GM18511 (cell line): ENCODE measurements around the gene CNIH3.

ENCODE experiments used
- ATAC-seq: cut with Tn5 transposase; IDR thresholded peaks from one replicate; pipeline ENCODE4 v1.9.1; 2021; ENCODE audit warnings: mild to moderate bottlenecking, moderate library complexity; ENCODE audit not compliant: unreplicated experiment

Gene CNIH3

GRCh38 chr1:224718470-224719053 lies 102.4 kb downstream of the CNIH3 start:
- no peak for ATAC-seq

- no peak for ATAC-seq
These were observed 103.6 kb downstream of the CNIH3 start for GRCh38 chr1:224719716-224720115.

DNA sequence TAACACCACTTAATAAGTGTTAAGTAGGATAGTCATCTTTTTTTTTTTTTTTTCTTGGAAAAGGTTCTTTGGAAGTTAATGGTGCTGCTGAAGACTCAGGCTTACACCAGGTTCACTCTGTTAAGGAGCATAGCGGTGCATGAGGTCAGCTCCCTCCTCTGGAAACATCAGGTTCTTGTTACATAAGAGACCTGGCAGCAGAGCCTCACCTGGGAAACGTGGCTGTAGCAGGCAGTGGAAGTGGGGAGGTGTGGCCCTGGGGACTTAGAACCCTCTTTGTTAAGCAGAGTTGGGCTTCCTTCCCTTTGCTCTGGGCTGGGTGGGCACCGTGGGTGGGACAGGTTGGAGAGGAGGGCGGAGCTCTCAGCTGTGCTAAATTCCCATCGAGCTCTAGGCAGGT lies 104.1 kb downstream of the CNIH3 start:
- ATAC-seq: no peak

GRCh38 chr1:224721000-224721399 lies 104.9 kb downstream of the CNIH3 start:
- ATAC-seq: no peak

GRCh38 chr1:224722838-224723237 lies 106.7 kb downstream of the CNIH3 start:
- ATAC-seq: no peak

DNA sequence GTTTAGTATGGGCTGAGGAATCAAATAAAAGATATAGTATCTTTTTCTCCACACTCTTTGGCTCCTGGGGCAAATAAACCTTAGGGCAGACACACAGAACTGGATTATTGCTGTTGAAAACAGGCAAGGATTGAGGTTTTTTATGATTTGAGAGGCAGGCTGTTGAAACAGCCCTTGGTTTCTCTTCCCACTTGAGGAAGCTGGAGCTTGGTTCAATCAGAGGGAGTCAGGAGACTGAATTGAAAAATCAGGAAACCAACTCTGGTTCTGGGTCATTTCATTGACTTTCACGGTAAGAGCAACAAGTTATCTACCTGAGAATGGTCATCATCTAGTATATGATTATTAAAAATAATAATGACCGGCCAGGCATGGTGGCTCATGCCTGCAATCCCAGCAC lies 108.4 kb downstream of the CNIH3 start:
- ATAC-seq: no peak

DNA sequence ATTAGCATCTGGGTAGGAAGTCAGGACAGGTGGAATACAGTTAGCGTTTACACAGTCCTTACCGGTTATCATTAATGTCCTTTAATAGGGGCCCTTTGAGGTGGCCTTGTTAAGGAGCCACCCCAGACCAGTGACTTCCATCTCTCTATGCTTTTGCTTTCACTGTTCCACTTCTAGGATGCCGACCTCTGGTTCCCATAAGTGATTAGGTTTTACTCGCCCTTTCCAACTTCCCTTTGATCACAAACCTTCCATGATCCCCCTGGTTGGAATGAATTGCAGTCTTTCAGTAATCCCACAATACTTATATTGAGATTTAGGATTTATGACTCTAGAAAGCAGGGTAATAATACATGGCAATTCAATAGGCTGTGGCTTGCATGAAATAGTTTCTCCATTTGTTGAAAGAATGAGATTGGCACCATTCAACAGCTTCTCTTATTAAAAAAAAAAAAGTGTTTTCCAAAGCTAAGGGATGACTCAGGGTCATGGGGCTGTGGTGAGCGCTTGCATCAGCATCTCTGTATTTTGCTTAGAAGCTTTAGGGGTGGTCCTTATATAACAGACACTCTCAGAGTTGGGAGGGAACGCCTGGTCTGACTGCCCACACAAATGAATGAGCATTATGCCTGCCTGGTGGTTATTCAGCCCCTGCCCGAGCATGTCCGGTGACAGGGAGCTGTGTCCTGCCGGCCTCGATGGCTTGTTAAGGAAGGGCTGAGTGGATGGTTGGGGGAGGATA lies 110.5 kb downstream of the CNIH3 start:
- ATAC-seq: no peak

- no peak for ATAC-seq
These were observed 111.5 kb downstream of the CNIH3 start for GRCh38 chr1:224727351-224728289.

GRCh38 chr1:224730540-224730939 lies 114.4 kb downstream of the CNIH3 start:
- ATAC-seq: no peak

DNA sequence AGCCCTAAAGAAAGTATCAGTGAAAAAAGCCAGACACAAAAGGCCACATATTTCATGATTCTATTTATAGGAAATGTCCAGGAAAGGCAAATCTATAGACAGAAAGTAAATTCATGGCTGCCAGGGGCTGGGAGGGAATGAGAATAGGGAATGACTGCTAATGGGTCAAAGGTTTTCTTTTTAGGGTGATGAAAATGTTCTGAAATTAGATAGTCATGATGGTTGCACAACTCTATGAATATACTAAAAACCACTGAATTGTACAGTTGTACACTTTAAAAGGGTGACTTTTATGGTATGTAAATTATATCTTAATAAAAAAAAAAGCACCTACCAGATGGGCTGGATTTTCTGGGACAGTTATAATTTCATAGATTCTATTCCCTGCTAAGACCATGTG lies 114.8 kb downstream of the CNIH3 start:
- ATAC-seq: no peak

GRCh38 chr1:224731633-224732032 lies 115.5 kb downstream of the CNIH3 start:
- ATAC-seq: no peak

- no peak for ATAC-seq
These were observed 116.4 kb downstream of the CNIH3 start for GRCh38 chr1:224732377-224733026.

DNA sequence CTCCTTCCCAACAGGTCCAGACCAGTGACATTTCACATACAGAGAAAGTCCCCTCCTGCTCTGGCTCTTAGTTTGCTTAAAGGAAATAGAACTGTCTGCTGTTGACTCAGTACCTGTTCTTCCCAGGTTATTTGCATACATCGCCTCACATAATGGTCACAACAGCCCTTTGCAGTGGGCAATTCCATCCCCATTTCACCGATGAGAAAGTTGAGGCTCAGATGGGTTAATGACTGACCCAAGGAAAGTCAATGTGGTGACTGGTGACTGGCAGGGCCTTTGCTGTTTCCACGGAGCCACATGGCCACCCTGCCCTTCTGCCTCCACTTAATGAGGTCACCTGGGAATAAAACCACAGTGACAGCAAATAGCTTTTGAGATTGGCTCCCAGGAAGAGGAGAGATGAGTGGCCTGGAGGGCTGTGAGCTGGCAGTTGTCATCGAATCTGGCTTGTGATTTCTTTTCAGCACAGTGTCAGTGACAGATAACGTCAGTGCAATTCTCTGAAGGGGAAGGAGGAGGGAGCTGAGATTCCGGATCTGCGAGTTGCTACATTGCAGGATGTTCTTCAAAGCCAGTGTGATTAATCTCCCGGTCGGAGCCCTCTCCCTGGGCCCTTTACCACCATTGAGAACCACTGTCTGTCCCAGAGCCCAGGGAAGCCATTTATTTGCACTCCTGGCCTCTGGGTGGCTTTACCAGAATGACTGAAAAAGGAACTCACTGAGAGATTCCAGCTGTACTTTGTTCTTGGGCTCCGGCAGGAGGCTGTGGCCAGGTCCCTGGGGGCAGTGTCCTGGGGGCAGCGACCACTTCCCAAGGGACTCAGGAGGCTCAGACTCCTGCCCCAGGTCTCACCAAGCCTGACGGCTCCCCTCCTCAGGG lies 117.2 kb downstream of the CNIH3 start:
- peak; percentile 44 for ATAC-seq

DNA sequence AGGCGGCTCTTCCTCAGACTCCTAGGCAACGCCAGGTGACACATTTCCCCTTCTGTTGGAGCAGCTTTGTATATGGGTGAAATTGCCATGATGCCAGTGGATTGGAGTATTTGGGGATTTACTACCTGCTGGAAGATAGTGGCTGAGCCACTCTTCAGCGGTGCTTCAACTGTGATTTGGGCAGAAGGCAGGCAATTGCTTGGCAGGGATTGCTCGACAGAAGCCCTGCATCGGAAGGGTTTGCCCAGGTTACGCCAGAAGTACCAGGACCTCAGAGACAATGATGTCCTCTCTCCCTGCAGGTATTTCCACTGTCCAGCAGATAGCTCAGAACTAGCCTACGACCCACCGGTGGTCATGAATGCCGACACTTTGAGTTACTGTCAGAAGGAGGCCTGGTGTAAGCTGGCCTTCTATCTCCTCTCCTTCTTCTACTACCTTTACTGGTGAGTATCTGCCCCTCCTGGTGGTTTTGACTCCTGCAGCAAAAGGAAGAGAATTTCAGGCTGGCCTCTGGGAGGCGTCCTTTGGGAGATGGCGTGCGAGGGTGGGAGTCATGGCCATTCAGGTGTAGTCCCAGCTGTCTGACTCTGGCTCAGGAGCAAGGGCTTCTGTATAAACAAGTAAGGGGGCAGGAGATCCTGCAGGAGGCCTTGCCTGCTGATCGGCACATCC lies 118.3 kb downstream of the CNIH3 start:
- ATAC-seq: no peak

- no peak for ATAC-seq
These were observed 119.0 kb downstream of the CNIH3 start for GRCh38 chr1:224735159-224735558.

DNA sequence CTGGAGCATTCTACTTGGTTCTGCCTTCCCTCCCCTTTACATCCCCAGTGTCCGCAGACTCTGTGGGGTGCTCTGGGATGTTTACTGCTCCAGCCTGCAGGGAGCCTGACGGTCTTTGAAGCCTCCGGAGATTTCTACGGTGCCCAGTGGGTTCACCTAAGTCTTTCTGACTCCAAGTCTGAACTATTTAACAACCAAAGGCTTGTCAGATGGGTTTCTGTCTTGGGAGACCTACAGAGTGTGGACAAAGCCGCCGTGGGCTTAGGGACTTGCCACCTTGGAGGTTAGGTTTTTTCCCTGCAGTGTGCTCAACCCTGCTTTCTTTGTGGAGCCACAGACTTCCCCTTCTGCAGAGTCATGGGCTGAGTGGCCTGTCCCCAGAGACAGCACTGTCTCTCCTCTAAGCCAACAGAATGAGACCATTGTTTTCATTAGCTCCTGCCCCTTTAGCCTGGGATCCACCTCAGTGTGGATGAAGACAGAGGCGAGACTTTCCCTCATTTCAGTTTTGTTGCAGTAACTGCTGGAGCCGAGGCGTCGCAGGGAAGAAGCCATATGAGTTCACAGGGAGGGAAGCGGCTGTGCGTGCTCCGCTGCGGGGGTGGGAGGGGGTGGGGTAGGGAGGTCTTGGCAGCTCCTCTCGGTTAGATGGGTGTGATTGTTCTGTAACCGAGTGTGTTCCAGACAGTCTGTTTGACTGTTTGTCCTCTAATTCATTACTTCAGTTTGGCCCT lies 120.7 kb downstream of the CNIH3 start:
- peak; percentile 54 for ATAC-seq

DNA sequence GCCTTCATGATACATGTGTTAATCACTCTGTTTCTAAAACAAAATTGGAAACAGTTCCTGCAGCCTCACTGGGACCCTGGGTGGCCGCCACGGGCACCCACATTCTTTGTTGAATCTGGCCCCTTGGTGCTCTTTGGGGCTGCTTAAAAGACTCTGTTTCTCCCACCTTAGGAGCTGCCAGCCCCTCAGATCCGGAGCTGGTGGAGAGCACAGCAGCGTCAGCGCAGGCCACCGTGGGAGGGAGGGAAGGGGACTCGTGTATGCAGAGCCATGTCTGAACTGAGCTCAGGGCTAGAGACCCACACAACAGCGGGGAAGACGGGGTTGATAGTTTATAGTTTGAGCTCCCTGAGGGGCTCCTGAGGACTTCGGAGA lies 121.2 kb downstream of the CNIH3 start:
- ATAC-seq: no peak

DNA sequence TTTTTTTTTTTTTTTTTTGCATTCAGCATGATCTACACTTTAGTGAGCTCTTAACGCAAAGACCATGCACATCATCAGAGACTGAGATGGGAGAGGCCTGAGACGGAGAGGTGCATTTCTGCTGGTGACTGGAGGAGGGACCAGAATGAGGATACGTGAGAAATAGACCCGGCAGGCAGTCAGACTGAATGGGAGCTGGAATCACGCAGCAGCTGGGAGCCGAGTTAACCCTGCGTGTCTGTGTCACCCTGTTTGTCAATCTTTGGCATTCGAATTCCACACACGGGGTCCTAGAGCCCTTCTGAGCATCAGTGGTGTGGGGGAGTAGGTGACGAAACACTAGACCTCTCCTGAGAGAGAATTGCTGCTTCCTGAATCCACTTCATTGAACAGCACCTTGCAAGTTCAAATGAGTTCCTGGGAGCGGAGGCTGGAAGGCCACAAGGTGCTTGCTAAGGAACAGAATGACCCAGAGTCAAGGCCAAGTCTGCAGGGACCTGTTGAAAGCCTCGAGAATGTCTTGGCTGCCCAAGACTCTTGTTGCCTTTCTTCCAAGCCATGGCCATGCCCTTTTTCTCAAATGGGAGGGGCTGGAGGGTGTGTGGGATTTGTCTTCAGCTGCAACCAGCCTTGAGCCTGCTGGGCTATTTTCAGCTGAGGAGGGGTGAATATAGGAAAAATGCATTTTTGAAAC lies 123.3 kb downstream of the CNIH3 start:
- peak; percentile 11 for ATAC-seq
